ENCODE results near the gene KRTAP9-9.

- TF ChIP-seq EP300 (IDR thresholded peaks at IDR 0.05; ENCODE audit: borderline replicate concordance in 1 of 2, low read depth in 2 of 2, low read length in 2 of 2) (no peak), POLR2A (IDR thresholded peaks at IDR 0.05; ENCODE audit: control extremely low read depth in 1 of 2, low read depth in 2 of 2, low read length in 2 of 2) (no peak), EZH2 (IDR thresholded peaks at IDR 0.05; ENCODE audit: low read depth, low read length, severe bottlenecking) (no peak), CTCF (IDR thresholded peaks at IDR 0.05; ENCODE audit: control extremely low read depth in 1 of 3, insufficient read depth in 1 of 3, low read depth in 1 of 3, low read length in 3 of 3) (no peak), SP1 (IDR thresholded peaks at IDR 0.05; ENCODE audit: low read depth, low read length) (no peak), YY1 (IDR thresholded peaks at IDR 0.05; ENCODE audit: low read depth, low read length) (no peak), TEAD4 (IDR thresholded peaks at IDR 0.05; ENCODE audit: low read depth, low read length) (no peak), TCF12 (IDR thresholded peaks at IDR 0.05; ENCODE audit: low read depth, low read length) (no peak), RAD21 (IDR thresholded peaks at IDR 0.05 in 1 of 2, conservative IDR thresholded peaks at IDR 0.05 in 1 of 2; ENCODE audit: low read depth in 2 of 2, low read length in 2 of 2) (no peak), POLR2AphosphoS5 (IDR thresholded peaks at IDR 0.05; ENCODE audit: low read depth, low read length) (no peak), NRF1 (IDR thresholded peaks at IDR 0.05; ENCODE audit: low read depth, low read length) (no peak)
Measured at GRCh38 chr17:41263212-41263611, 8.0 kb downstream of the KRTAP9-9 start.

Data from H1 (cell line).